HCT116 (cell line): ENCODE results near the gene CUBN. TPM values are rescaled to one million over a fixed set of nuclear protein-coding genes. Genes with fewer than 3 reads are reported as not detected.

ENCODE experiments used
- ATAC-seq: fragments of 200-7000 bp; cut with Tn5 transposase; 2 replicates; pipeline ENCODE4 v1.9.1; 2020; ENCODE audit warnings: mild to moderate bottlenecking, moderate library complexity
- BruUV-seq: library from RNA; stranded (reverse); fragments of 400-500 nt; replicated peaks from 2 replicates; lab custom pipeline; 2021; lab: Mats Ljungman, UMichigan
- CTCF ChIA-PET: fragments of 300-600 bp; sonication (Branson Sonifier 250); formaldehyde crosslinking; loops from one replicate; lab custom pipeline; 2021; ENCODE audit warnings: antibody characterized with exemption; lab: Charles Lee
- POLR2A ChIA-PET: fragments of 300-600, 350-600 bp; sonication (Branson Sonifier 250); formaldehyde crosslinking; loops from one replicate; lab custom pipeline; 2021; ENCODE audit warnings: antibody characterized with exemption; lab: Charles Lee
- RAD21 ChIA-PET, 2 experiments: fragments of 300-600 bp; sonication (Branson Sonifier 250); formaldehyde crosslinking; loops; one replicate each; lab custom pipeline; 2023; ENCODE audit warnings: low total read pairs in 2 of 2; ENCODE audit not compliant: uncharacterized antibody in 2 of 2, unreplicated experiment in 2 of 2, low non-redundant PET in 1 of 2; lab: Charles Lee
- DNase-seq: peaks from one replicate; pipeline ENCODE4 v3.0.0-alpha.2; 2010; ENCODE audit warnings: low read depth, low spot score
- H2AFZ ChIP-seq: fragments of 200-600 bp; shearing (Covaris generic), sonication (generic); 2 replicates; pipeline ENCODE4 v1.6.1; 2017; ENCODE audit warnings: low read depth, mixed run types, mixed read lengths, antibody characterized with exemption, low read length; ENCODE audit not compliant: poor library complexity, severe bottlenecking
- H3K27ac ChIP-seq: 2 replicates; pipeline ENCODE4 v1.5.1; 2012; ENCODE audit warnings: low read depth, low read length
- H3K27me3 ChIP-seq: fragments of 200-600 bp; sonication (generic); 2 replicates; pipeline ENCODE4 v1.6.1; 2016; ENCODE audit warnings: mixed run types, low read length, mixed read lengths; ENCODE audit not compliant: insufficient read depth
- H3K36me3 ChIP-seq, 2 experiments: fragments of 200-500 bp in 1 of 2; fragments of 200-600 bp in 1 of 2; sonication (Bioruptor generic) in 1 of 2; sonication (generic) in 1 of 2; 2 replicates each; pipeline versions ENCODE4 v1.5.1 to v1.6.1; 2014 to 2016; ENCODE audit warnings: low read length in 2 of 2, inconsistent platforms in 1 of 2, mixed read lengths in 1 of 2, mixed run types in 1 of 2; ENCODE audit not compliant: insufficient read depth in 2 of 2, control insufficient read depth in 1 of 2
- H3K4me1 ChIP-seq, 2 experiments: fragments of 200-600 bp in 1 of 2; sonication (generic) in 1 of 2; 2 replicates each; pipeline versions ENCODE4 v1.5.1 to v1.6.1; 2012 to 2017; ENCODE audit warnings: low read length in 2 of 2, inconsistent platforms in 1 of 2, mild to moderate bottlenecking in 1 of 2, mixed read lengths in 1 of 2, mixed run types in 1 of 2, moderate library complexity in 1 of 2; ENCODE audit not compliant: insufficient read depth in 2 of 2, control insufficient read depth in 1 of 2
- H3K4me2 ChIP-seq: fragments of 200-600 bp; sonication (generic); 2 replicates; pipeline ENCODE4 v1.6.1; 2017; ENCODE audit warnings: mixed run types, low read length, mixed read lengths
- H3K4me3 ChIP-seq, 2 experiments: fragments of 200-600 bp in 1 of 2; sonication (generic) in 1 of 2; replicated peaks in 1 of 2; 2 replicates each; pipeline ENCODE4 v1.5.1; 2011 to 2016; ENCODE audit warnings: low read length in 2 of 2, control low read depth in 1 of 2, low read depth in 1 of 2, mild to moderate bottlenecking in 1 of 2, mixed read lengths in 1 of 2, mixed run types in 1 of 2
- H3K79me2 ChIP-seq: fragments of 200-600 bp; sonication (generic); 2 replicates; pipeline ENCODE4 v1.6.1; 2017; ENCODE audit warnings: mild to moderate bottlenecking, mixed run types, low read length, moderate library complexity, mixed read lengths; ENCODE audit not compliant: insufficient read depth
- H3K9ac ChIP-seq: fragments of 200-600 bp; sonication (generic); 2 replicates; pipeline ENCODE4 v1.6.1; 2016; ENCODE audit warnings: low read length, mixed read lengths
- H3K9me2 ChIP-seq: fragments of 200-600 bp; sonication (generic), shearing (Covaris generic); 2 replicates; pipeline ENCODE4 v1.6.1; 2017; ENCODE audit warnings: mixed run types, mild to moderate bottlenecking, moderate library complexity; ENCODE audit not compliant: insufficient read depth
- H3K9me3 ChIP-seq, 2 experiments: fragments of 200-500 bp in 1 of 2; fragments of 200-600 bp in 1 of 2; sonication (Bioruptor generic) in 1 of 2; sonication (generic) in 1 of 2; 2 replicates each; pipeline ENCODE4 v1.6.1; 2014 to 2017; ENCODE audit warnings: low read length in 2 of 2, mixed read lengths in 2 of 2, inconsistent platforms in 1 of 2, low read depth in 1 of 2, mild to moderate bottlenecking in 1 of 2, mixed run types in 1 of 2, moderate library complexity in 1 of 2; ENCODE audit not compliant: control insufficient read depth in 1 of 2, insufficient read depth in 1 of 2
- H4K20me1 ChIP-seq: fragments of 200-600 bp; sonication (generic), shearing (Covaris generic); 2 replicates; pipeline ENCODE4 v1.6.1; 2017; ENCODE audit warnings: mixed run types, mild to moderate bottlenecking, moderate library complexity; ENCODE audit not compliant: insufficient read depth
- CBX3 ChIP-seq: IDR thresholded peaks from 2 replicates; pipeline ENCODE4 v1.6.1; 2012; ENCODE audit warnings: low read depth
- CEBPB ChIP-seq: IDR thresholded peaks from 2 replicates; pipeline ENCODE4 v1.6.1; 2012; ENCODE audit warnings: low read depth
- CTCF ChIP-seq, 3 experiments: fragments of 200-600 bp in 1 of 3; sonication (generic) in 1 of 3; IDR thresholded peaks in 2 of 3; conservative IDR thresholded peaks in 1 of 3; 2 replicates each; pipeline ENCODE4 v1.5.1; 2012 to 2017; ENCODE audit warnings: low read depth in 2 of 3, low read length in 2 of 3, antibody characterized with exemption in 1 of 3, borderline replicate concordance in 1 of 3, control low read depth in 1 of 3, mild to moderate bottlenecking in 1 of 3, mixed read lengths in 1 of 3, mixed run types in 1 of 3, moderate library complexity in 1 of 3; ENCODE audit not compliant: insufficient read depth in 1 of 3
- ELF1 ChIP-seq: IDR thresholded peaks from 2 replicates; pipeline ENCODE4 v1.6.1; 2012; ENCODE audit warnings: low read depth, borderline replicate concordance
- EZH2phosphoT487 ChIP-seq: fragments of 200-600 bp; IDR thresholded peaks from 2 replicates; pipeline ENCODE4 v1.6.1; 2018; ENCODE audit warnings: antibody characterized with exemption, borderline replicate concordance
- FOSL1 ChIP-seq: IDR thresholded peaks from 2 replicates; pipeline ENCODE4 v1.6.1; 2012; ENCODE audit warnings: low read depth
- JUND ChIP-seq: IDR thresholded peaks from 2 replicates; pipeline ENCODE4 v1.6.1; 2012
- POLR2AphosphoS5 ChIP-seq: IDR thresholded peaks from 2 replicates; pipeline ENCODE4 v1.6.1; 2011; ENCODE audit warnings: mild to moderate bottlenecking, low read depth, low read length, moderate library complexity
- SRF ChIP-seq: IDR thresholded peaks from 2 replicates; pipeline ENCODE4 v1.6.1; 2012; ENCODE audit warnings: low read depth
- TCF7L2 ChIP-seq: IDR thresholded peaks from 2 replicates; pipeline ENCODE4 v1.7.0; 2011; ENCODE audit warnings: borderline replicate concordance, inconsistent platforms; ENCODE audit not compliant: insufficient read depth, insufficient read length; ENCODE audit errors: extremely low read depth
- ZFX ChIP-seq: fragments of 450-650 bp; IDR thresholded peaks from 2 replicates; pipeline ENCODE4 v1.6.1; 2017
- ZNF274 ChIP-seq: fragments of 200-500 bp; sonication (Bioruptor generic); IDR thresholded peaks from 2 replicates; pipeline ENCODE4 v1.6.1; 2014; ENCODE audit warnings: mild to moderate bottlenecking, low read depth, low read length, inconsistent platforms
- intact Hi-C: fragments of 100-400 bp; cut with micrococcal nuclease; formaldehyde crosslinking; loops from 2 replicates; pipeline ENCODE4 v1.10.0; 2022
- total RNA-seq: library from RNA; stranded (reverse); gene quantifications from one replicate; pipeline ENCODE4 v1.2.1, GENCODE V29; 2021; ENCODE audit not compliant: unreplicated experiment
- TF ChIP-seq, protein P1 (sequence below): IDR thresholded peaks from 2 replicates; pipeline ENCODE4 v1.6.1; 2012
- TF ChIP-seq, protein P2 (sequence below): IDR thresholded peaks from 2 replicates; pipeline ENCODE4 v1.6.1; 2012

The CUBN gene
- total RNA-seq, 1 experiment from 2014 or later: 1.2 TPM

- no peak for TF ChIP-seq POLR2AphosphoS5
- TF ChIP-seq TCF7L2: no peak
- TF ChIP-seq JUND: no peak
- no peak for TF ChIP-seq CTCF (IDR thresholded peaks at IDR 0.05 in 2 of 3, conservative IDR thresholded peaks at IDR 0.05 in 1 of 3; ENCODE audit: borderline replicate concordance in 1 of 3, insufficient read depth in 1 of 3, low read depth in 2 of 3, low read length in 2 of 3)
- TF ChIP-seq, all 23 proteins: peak for 0
These were observed 232.6 kb downstream of the CUBN start (continued) for GRCh38 chr10:16896993-16897392.

- Histone ChIP-seq H3K4me1 (peaks cover 13 to 20% of the 10 kb centered on the region in 2 experiments; a peak in 3 of 4 replicates), H3K4me2 (no peak overlapping the region), H3K79me2 (no peaks in the 10 kb centered on the region), H4K20me1 (no peaks in the 10 kb centered on the region), H2AFZ (no peak overlapping the region), H3K27ac (no peak overlapping the region), H3K9ac (no peak overlapping the region), H3K36me3 (no peaks in the 10 kb centered on the region), H3K4me3 (no peak overlapping the region), H3K9me3 (no peaks in the 10 kb centered on the region), H3K9me2 (no peaks in the 10 kb centered on the region), H3K27me3 (no peaks in the 10 kb centered on the region)
- POLR2A ChIA-PET: no interaction called here
- RAD21 ChIA-PET: no interaction called here
- BruUV-seq: no TSS peak
- DNase-seq (no peak), ATAC-seq (no peak)
- intact Hi-C loops: no loop called here
- TF ChIP-seq ZFX (no peak), ZNF274 (no peak), ELF1 (no peak), FOSL1 (no peak), SRF (no peak), CTCF (IDR thresholded peaks at IDR 0.05 in 2 of 3, conservative IDR thresholded peaks at IDR 0.05 in 1 of 3; ENCODE audit: borderline replicate concordance in 1 of 3, insufficient read depth in 1 of 3, low read depth in 2 of 3, low read length in 2 of 3) (no peak), CBX3 (no peak), CEBPB (no peak), TCF7L2 (no peak), EZH2phosphoT487 (no peak)
- TF ChIP-seq, protein P1, sequence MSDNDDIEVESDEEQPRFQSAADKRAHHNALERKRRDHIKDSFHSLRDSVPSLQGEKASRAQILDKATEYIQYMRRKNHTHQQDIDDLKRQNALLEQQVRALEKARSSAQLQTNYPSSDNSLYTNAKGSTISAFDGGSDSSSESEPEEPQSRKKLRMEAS: no peak
- TF ChIP-seq, protein P2, sequence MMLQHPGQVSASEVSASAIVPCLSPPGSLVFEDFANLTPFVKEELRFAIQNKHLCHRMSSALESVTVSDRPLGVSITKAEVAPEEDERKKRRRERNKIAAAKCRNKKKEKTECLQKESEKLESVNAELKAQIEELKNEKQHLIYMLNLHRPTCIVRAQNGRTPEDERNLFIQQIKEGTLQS: no peak
- CTCF ChIA-PET: no interaction called here
These were observed 234.8 kb downstream of the CUBN start for GRCh38 chr10:16894821-16895220.
